ENCODE results near the gene CALCOCO1.

DNA sequence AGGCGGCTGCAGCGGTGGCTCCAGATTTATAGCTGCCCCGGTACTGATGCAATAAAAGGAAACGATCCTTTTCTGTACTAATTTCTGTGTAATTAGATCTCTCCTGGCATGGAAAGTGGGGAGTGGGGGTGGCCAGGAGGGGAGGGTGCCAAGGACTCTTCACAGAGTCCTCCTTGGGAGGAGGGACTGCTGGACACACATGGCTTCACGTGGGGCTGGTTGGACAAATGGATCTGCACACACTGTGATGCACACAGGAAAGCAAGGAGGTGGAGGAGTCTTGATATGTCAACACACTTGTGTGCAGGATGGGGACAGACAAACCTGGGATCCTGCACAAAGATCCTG, 27.6 kb downstream of the CALCOCO1 start:
- TF ChIP-seq GATA2 (IDR thresholded peaks at IDR 0.05; ENCODE audit: low read depth, low read length) (no peak), GATA3 (IDR thresholded peaks at IDR 0.05; ENCODE audit: low read depth, low read length) (no peak)
